HepG2 (cell line): Measurements from ENCODE around the gene DAB1.

Experiments used
- CREM ChIP-seq, 2 experiments: sonication (generic) in 1 of 2; formaldehyde crosslinking in 1 of 2; IDR thresholded peaks; 2 replicates each; pipeline versions ENCODE4 v1.4.0 to v1.6.1; 2016 to 2020; ENCODE audit warnings: antibody characterized with exemption in 1 of 2, mild to moderate bottlenecking in 1 of 2, missing genetic modification reagents in 1 of 2
- ZC3H4 ChIP-seq: sonication (generic); formaldehyde crosslinking; IDR thresholded peaks from 2 replicates; pipeline ENCODE4 v1.4.0; 2020; ENCODE audit warnings: missing genetic modification reagents, borderline replicate concordance
- TF ChIP-seq, protein P1 (sequence below): sonication (generic); formaldehyde crosslinking; IDR thresholded peaks from 2 replicates; pipeline ENCODE4 v1.4.0; 2020; ENCODE audit warnings: mild to moderate bottlenecking, missing genetic modification reagents, borderline replicate concordance
- TF ChIP-seq, protein P2 (sequence below): sonication (generic); formaldehyde crosslinking; IDR thresholded peaks from 2 replicates; pipeline ENCODE4 v1.4.0; 2020; ENCODE audit warnings: low read depth, missing genetic modification reagents

DNA sequence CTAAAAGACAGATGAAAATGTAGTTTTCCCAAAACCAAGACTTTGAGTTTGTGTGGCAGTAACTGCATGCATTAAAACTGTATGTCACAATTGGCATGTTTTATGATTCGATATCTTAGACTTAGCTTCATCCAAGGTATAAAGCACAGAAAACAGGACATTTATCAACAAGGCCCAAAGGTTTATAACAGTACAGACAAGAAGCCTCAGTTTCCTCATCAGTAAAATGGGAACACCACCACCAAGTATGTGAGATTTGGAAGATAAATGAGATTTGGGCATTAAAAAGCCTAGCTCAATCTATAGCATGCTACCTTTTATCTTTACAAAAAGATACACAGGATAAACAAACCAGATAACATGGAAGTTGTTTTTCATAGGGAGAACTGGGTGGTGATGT, 128.5 kb downstream of the DAB1 start:
- TF ChIP-seq, protein P1, sequence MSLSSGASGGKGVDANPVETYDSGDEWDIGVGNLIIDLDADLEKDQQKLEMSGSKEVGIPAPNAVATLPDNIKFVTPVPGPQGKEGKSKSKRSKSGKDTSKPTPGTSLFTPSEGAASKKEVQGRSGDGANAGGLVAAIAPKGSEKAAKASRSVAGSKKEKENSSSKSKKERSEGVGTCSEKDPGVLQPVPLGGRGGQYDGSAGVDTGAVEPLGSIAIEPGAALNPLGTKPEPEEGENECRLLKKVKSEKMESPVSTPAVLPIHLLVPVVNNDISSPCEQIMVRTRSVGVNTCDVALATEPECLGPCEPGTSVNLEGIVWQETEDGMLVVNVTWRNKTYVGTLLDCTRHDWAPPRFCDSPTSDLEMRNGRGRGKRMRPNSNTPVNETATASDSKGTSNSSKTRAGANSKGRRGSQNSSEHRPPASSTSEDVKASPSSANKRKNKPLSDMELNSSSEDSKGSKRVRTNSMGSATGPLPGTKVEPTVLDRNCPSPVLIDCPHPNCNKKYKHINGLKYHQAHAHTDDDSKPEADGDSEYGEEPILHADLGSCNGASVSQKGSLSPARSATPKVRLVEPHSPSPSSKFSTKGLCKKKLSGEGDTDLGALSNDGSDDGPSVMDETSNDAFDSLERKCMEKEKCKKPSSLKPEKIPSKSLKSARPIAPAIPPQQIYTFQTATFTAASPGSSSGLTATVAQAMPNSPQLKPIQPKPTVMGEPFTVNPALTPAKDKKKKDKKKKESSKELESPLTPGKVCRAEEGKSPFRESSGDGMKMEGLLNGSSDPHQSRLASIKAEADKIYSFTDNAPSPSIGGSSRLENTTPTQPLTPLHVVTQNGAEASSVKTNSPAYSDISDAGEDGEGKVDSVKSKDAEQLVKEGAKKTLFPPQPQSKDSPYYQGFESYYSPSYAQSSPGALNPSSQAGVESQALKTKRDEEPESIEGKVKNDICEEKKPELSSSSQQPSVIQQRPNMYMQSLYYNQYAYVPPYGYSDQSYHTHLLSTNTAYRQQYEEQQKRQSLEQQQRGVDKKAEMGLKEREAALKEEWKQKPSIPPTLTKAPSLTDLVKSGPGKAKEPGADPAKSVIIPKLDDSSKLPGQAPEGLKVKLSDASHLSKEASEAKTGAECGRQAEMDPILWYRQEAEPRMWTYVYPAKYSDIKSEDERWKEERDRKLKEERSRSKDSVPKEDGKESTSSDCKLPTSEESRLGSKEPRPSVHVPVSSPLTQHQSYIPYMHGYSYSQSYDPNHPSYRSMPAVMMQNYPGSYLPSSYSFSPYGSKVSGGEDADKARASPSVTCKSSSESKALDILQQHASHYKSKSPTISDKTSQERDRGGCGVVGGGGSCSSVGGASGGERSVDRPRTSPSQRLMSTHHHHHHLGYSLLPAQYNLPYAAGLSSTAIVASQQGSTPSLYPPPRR = no peak
- TF ChIP-seq ZC3H4 (CRISPR knock-in tag) (no peak), CREM (IDR thresholded peaks at IDR 0.05) (no peak), CREM (CRISPR knock-in tag; IDR thresholded peaks at IDR 0.05) (no peak)
- TF ChIP-seq, protein P2, sequence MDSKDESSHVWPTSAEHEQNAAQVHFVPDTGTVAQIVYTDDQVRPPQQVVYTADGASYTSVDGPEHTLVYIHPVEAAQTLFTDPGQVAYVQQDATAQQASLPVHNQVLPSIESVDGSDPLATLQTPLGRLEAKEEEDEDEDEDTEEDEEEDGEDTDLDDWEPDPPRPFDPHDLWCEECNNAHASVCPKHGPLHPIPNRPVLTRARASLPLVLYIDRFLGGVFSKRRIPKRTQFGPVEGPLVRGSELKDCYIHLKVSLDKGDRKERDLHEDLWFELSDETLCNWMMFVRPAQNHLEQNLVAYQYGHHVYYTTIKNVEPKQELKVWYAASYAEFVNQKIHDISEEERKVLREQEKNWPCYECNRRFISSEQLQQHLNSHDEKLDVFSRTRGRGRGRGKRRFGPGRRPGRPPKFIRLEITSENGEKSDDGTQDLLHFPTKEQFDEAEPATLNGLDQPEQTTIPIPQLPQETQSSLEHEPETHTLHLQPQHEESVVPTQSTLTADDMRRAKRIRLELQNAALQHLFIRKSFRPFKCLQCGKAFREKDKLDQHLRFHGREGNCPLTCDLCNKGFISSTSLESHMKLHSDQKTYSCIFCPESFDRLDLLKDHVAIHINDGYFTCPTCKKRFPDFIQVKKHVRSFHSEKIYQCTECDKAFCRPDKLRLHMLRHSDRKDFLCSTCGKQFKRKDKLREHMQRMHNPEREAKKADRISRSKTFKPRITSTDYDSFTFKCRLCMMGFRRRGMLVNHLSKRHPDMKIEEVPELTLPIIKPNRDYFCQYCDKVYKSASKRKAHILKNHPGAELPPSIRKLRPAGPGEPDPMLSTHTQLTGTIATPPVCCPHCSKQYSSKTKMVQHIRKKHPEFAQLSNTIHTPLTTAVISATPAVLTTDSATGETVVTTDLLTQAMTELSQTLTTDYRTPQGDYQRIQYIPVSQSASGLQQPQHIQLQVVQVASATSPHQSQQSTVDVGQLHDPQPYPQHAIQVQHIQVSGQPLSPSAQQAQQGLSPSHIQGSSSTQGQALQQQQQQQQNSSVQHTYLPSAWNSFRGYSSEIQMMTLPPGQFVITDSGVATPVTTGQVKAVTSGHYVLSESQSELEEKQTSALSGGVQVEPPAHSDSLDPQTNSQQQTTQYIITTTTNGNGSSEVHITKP (CRISPR knock-in tag) = no peak
